ENCODE measurements around the gene STK4.

DNA sequence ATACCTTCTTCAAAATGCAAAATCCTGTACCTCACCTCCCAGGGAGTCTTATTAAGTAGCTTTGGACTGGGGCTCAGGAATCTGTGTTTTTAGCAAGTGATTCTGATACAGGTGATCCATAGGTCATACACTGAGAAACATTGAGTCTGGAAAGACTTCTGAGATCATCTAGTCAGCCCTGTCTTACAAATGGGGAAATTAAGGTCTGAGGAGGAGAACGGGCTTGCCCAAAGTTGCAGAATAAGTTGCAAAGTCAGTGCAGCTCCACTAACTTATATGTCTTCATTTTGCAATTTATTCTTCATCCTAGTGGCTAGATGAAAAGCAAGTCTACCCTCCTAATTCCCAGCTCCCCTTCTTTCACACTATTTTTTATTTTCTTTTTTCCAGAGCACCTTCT lies 105.8 kb downstream of the STK4 start:
- TF ChIP-seq, protein P1, sequence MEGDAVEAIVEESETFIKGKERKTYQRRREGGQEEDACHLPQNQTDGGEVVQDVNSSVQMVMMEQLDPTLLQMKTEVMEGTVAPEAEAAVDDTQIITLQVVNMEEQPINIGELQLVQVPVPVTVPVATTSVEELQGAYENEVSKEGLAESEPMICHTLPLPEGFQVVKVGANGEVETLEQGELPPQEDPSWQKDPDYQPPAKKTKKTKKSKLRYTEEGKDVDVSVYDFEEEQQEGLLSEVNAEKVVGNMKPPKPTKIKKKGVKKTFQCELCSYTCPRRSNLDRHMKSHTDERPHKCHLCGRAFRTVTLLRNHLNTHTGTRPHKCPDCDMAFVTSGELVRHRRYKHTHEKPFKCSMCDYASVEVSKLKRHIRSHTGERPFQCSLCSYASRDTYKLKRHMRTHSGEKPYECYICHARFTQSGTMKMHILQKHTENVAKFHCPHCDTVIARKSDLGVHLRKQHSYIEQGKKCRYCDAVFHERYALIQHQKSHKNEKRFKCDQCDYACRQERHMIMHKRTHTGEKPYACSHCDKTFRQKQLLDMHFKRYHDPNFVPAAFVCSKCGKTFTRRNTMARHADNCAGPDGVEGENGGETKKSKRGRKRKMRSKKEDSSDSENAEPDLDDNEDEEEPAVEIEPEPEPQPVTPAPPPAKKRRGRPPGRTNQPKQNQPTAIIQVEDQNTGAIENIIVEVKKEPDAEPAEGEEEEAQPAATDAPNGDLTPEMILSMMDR (conservative IDR thresholded peaks at IDR 0.05; ENCODE audit: low read depth, low read length) = no peak
- TF ChIP-seq EZH2 (IDR thresholded peaks at IDR 0.05; ENCODE audit: borderline replicate concordance, low read depth, low read length, poor library complexity, severe bottlenecking) = no peak
